ENCODE results near the gene NAP1L1.

Gene NAP1L1
- total RNA-seq, result 337 to 677 (median 518) reads per million in 4 experiments

- DNase-seq, result peak; percentile 92
Measured at GRCh38 chr12:76083904-76084862, at the start of gene NAP1L1. NAP1L1 (minus strand) TSS chr12:76084685; CDS start chr12:76074219, 10,466 bp downstream.

GRCh38 chr12:76127588-76127987 is 43.1 kb upstream of the NAP1L1 start:
- DNase-seq, result no peak

- no peak for DNase-seq
Measured at GRCh38 chr12:76124456-76124855, 40.0 kb upstream of the NAP1L1 start.

GRCh38 chr12:76123259-76124212 is 39.1 kb upstream of the NAP1L1 start:
- DNase-seq, result no peak

- DNase-seq, result no peak
Measured at GRCh38 chr12:76119887-76120286, 35.4 kb upstream of the NAP1L1 start.

- no peak for DNase-seq
Measured at GRCh38 chr12:76117751-76118150, 33.3 kb upstream of the NAP1L1 start.

- DNase-seq, result no peak
Measured at GRCh38 chr12:76117067-76117691, 32.7 kb upstream of the NAP1L1 start.

- no peak for DNase-seq
Measured at GRCh38 chr12:76113800-76114757, 29.6 kb upstream of the NAP1L1 start.

- no peak for DNase-seq
Measured at GRCh38 chr12:76111209-76111749, 26.8 kb upstream of the NAP1L1 start.

GRCh38 chr12:76109879-76110278 is 25.4 kb upstream of the NAP1L1 start:
- DNase-seq, result no peak

- no peak for DNase-seq
Measured at GRCh38 chr12:76108356-76108755, 23.9 kb upstream of the NAP1L1 start.

- DNase-seq, result no peak
Measured at GRCh38 chr12:76106631-76107030, 22.1 kb upstream of the NAP1L1 start.

GRCh38 chr12:76103958-76104357 is 19.5 kb upstream of the NAP1L1 start:
- DNase-seq, result no peak

- no peak for DNase-seq
Measured at GRCh38 chr12:76101739-76102385, 17.4 kb upstream of the NAP1L1 start.

- no peak for DNase-seq
Measured at GRCh38 chr12:76096079-76096646, 11.7 kb upstream of the NAP1L1 start.

GRCh38 chr12:76094754-76095153 is 10.3 kb upstream of the NAP1L1 start:
- no peak for DNase-seq

GRCh38 chr12:76091246-76091754 is 6.8 kb upstream of the NAP1L1 start:
- DNase-seq, result no peak

- peak; percentile 20 for DNase-seq
Measured at GRCh38 chr12:76085520-76085868, 1.0 kb upstream of the NAP1L1 start.

GRCh38 chr12:76084863-76085519 is 506 bp upstream of the NAP1L1 start:
- peak; percentile 56 for DNase-seq

Measured in effector CD8-positive, alpha-beta T cell (primary cell).